Mucosa of descending colon (tissue), 3 donors: ENCODE measurements around the gene HMGXB3. TPM values are rescaled to one million over a fixed set of nuclear protein-coding genes. Genes with fewer than 3 reads are reported as not detected.

Source experiments
- ATAC-seq: fragments of 200-7000 bp; cut with Tn5 transposase; one replicate; pipeline ENCODE4 v1.9.1; 2020; ENCODE audit warnings: mild to moderate bottlenecking, moderate library complexity
- DNase-seq, 3 donors: peaks; one replicate each; pipeline ENCODE4 v3.0.0-alpha.2; 2020
- H3K36me3 ChIP-seq: fragments of 200-600 bp; one replicate; pipeline ENCODE4 v1.8.0; 2021; ENCODE audit warnings: low read depth, mild to moderate bottlenecking
- H3K4me1 ChIP-seq: fragments of 200-600 bp; one replicate; pipeline ENCODE4 v1.8.0; 2021; ENCODE audit warnings: low read depth, mild to moderate bottlenecking
- H3K4me3 ChIP-seq: fragments of 200-600 bp; one replicate; pipeline ENCODE4 v1.8.0; 2021; ENCODE audit warnings: mild to moderate bottlenecking
- H3K9me3 ChIP-seq: fragments of 200-600 bp; one replicate; pipeline ENCODE4 v1.8.0; 2021; ENCODE audit warnings: mild to moderate bottlenecking
- intact Hi-C, 2 donors: fragments of 100-400 bp; cut with DNase I in 1 of 2; cut with micrococcal nuclease in 1 of 2; formaldehyde crosslinking; loops; one replicate each; pipeline versions ENCODE4 v1.11.0 to v1.11.1; 2022; cut with DNase I, micrococcal nuclease
- total RNA-seq, 3 donors: library from RNA; stranded (reverse); fragmentation: NEBNext Ultra II Directional in 2 of 3; extraction: Animal tissue kit (Norgen Biotek cat#: 25700) in 2 of 3; gene quantifications; one replicate each; pipeline versions ENCODE4 v1.2.1 to v1.2.4, GENCODE V29; 2021 to 2023
- TF ChIP-seq, protein P1 (sequence below): fragments of 200-600 bp; IDR thresholded peaks from one replicate; pipeline ENCODE4 v1.8.0; 2022; ENCODE audit warnings: antibody characterized with exemption, mild to moderate bottlenecking
- donor health status: DM: no; HTN: no; CAD: no; lungs with moderate emphysema.
- donor health status: DM: no; HTN: no; CAD: no.
- donor health status: DM: no; HTN: yes; CAD: no.

HMGXB3 gene
- total RNA-seq, 3 donors from 2014 or later, result 25.7 to 37.5 (median 31.2) TPM

DNA sequence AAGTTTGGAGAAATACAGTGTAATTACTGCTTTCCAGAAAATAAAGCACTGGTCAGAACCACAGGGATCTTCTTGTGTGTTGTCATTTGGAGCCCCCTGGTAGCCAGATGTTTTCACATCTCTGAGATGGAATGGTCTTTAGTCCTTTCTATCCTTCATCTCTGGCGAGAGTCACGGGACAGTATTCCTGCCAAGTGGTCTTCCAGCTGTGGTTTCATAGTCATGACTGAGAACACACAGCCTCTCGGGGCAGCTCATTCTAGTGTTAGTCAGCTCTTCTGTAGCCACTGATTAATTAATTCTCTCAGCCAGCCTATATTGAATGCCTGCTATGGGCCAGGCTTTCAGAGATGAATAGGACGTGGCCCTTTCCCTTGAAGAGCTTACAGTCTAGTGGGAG is 34.1 kb downstream of the HMGXB3 start:
- no peaks in the 10 kb centered on the region for H3K4me1 ChIP-seq
- TF ChIP-seq, protein P1, sequence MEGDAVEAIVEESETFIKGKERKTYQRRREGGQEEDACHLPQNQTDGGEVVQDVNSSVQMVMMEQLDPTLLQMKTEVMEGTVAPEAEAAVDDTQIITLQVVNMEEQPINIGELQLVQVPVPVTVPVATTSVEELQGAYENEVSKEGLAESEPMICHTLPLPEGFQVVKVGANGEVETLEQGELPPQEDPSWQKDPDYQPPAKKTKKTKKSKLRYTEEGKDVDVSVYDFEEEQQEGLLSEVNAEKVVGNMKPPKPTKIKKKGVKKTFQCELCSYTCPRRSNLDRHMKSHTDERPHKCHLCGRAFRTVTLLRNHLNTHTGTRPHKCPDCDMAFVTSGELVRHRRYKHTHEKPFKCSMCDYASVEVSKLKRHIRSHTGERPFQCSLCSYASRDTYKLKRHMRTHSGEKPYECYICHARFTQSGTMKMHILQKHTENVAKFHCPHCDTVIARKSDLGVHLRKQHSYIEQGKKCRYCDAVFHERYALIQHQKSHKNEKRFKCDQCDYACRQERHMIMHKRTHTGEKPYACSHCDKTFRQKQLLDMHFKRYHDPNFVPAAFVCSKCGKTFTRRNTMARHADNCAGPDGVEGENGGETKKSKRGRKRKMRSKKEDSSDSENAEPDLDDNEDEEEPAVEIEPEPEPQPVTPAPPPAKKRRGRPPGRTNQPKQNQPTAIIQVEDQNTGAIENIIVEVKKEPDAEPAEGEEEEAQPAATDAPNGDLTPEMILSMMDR, result no peak
- intact Hi-C loops, result no loop called here
- H3K4me3 ChIP-seq, result no peak overlapping the region
- ATAC-seq, result peak; percentile 23
- H3K36me3 ChIP-seq, result peaks cover 7% of the 10 kb centered on the region
- DNase-seq, result no peak
- no peaks in the 10 kb centered on the region for H3K9me3 ChIP-seq

DNA sequence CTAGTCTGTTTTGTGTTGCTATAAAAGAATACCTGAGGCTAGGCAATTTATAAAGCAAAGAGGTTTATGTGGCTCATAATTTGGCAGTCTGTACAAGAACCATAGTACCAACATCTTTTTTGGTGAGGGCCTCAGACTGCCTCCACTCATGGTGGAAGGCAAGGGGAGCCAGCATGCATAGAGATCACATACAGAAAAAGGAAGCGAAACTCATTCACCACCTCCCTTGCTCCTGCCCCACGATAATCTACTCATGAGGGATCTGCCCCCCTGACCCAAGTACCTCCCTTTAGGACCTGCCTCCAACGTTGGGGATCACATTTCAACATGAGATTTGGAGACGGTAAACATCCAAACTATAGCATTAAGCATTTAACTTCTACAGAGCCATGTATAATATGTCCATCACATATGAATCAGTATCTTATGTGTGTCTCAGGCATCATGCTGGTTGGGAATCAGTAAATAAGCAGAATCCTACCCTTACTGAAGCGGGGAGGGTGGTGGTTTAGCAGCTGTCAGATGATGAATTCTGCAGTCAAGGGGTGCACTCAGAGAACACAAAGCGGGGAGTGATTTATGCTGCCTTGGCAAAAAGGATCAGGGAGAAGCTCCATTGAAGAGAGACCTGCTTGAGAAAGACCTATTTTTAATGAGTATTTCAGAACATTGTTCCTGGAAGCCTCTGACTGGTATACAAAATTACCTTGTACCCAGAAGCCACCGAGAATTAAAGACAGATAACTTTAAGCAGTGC is 34.8 kb downstream of the HMGXB3 start:
- H3K9me3 ChIP-seq, result no peaks in the 10 kb centered on the region
- ATAC-seq (no peak), DNase-seq (no peak)
- intact Hi-C loops, result no loop called here
- TF ChIP-seq, protein P1, result no peak
- no peaks in the 10 kb centered on the region for H3K4me1 ChIP-seq
- H3K36me3 ChIP-seq, result peaks cover 7% of the 10 kb centered on the region
- H3K4me3 ChIP-seq, result no peak overlapping the region

DNA sequence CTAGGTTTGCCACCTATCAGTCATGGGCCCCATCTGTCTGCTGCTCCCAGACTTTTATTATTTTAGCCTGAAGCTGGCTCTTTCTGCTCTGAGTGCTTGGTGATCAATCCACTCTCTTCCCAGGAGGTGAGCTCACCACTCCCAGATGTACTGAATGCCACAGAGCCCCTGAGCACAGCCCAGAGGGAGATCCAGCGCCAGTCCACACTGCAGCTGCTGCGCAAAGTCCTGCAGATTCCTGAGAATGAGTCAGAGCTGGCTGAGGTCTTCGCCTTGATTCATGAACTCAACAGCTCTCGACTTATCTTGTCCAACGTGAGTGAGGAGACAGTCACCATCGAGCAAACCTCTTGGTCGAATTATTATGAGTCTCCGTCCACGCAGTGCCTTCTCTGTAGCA is 36.0 kb downstream of the HMGXB3 start:
- intact Hi-C loops, result no loop called here
- ATAC-seq (peak; percentile 23), DNase-seq (no peak)
- TF ChIP-seq, protein P1, result no peak
- H3K4me1 ChIP-seq, result no peaks in the 10 kb centered on the region
- no peak overlapping the region for H3K4me3 ChIP-seq
- H3K9me3 ChIP-seq, result no peaks in the 10 kb centered on the region
- peaks cover 3% of the 10 kb centered on the region for H3K36me3 ChIP-seq

DNA sequence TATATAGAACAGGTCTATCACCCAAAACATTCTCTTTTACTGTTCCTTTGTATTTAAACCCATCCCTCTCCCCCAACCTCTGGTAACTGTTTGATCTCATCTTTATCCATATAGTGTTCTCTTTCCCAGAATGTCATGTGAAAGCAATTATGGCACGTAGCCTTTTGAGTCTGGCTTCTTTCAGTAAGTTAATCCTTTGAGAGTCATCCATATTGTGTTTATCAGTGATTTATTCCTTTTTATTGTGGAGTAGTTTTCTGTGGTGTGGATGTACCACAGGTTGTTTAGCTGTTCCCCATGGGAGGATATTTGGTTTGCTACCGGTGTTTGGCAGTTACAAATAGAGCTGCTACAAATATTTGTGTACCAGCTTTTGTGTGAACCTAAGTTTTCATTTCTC is 38.0 kb downstream of the HMGXB3 start:
- ATAC-seq (no peak), DNase-seq (no peak)
- H3K4me3 ChIP-seq, result no peak overlapping the region
- H3K36me3 ChIP-seq, result peaks cover 3% of the 10 kb centered on the region
- TF ChIP-seq, protein P1, result no peak
- H3K4me1 ChIP-seq, result peaks cover 6% of the 10 kb centered on the region
- H3K9me3 ChIP-seq, result no peaks in the 10 kb centered on the region
- intact Hi-C loops, result no loop called here

DNA sequence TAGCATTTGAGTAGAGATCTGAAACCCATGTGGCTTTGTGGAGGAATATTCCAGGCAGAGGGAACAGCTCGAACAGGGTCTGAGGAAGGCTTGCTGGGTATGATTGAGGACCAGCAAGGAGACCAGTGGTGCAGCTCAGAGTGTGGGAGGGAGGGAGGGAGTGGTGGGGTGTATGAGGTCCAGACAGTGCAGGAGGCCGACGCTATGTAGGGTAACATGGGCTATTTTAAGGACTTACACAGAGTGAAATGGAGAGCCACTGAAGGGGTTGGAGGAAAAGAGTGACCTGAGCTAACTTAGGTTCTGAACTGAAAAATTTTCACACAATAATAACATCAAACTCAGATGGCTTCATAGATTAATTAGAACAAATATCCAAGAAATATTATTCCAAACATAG is 41.9 kb downstream of the HMGXB3 start:
- peaks cover 12% of the 10 kb centered on the region for H3K4me1 ChIP-seq
- TF ChIP-seq, protein P1, result no peak
- no peak overlapping the region for H3K4me3 ChIP-seq
- intact Hi-C loops, result no loop called here
- no peak for ATAC-seq
- no peaks in the 10 kb centered on the region for H3K9me3 ChIP-seq
- peaks cover 6% of the 10 kb centered on the region for H3K36me3 ChIP-seq
- no peak for DNase-seq
